ENCODE data around the gene KIF16B.

The KIF16B gene

DNA sequence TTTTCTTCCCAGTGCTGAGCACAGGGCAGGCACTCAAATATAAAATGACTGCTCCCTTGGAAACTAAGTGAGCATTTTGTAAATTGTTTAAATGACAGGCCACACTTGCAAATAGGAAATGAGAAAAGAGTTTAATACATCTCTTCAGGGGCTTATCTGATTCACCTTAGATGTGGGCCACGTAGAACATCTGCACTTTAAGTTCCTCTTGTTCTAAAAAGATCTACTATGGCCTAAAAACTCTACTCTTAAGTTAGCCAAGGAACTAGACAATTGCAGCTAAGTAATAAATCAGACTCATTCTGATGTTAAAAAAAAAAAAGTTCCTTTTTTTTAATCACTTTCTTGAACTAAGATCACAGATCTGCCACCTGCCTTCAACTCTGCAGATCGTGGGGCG lies 126.3 kb downstream of the KIF16B start:
- Histone ChIP-seq H3K9ac (ENCODE audit: low read depth, low read length) (no peak overlapping the region), H3K27ac (ENCODE audit: low read length) (no peak overlapping the region), H4K20me1 (ENCODE audit: insufficient read depth, low read length) (no peaks in the 10 kb centered on the region), H3K27me3 (ENCODE audit: insufficient read depth, low read length, poor library complexity) (no peaks in the 10 kb centered on the region), H3K9me3 (ENCODE audit: insufficient read depth, low read length, severe bottlenecking) (no peaks in the 10 kb centered on the region), H3K4me1 (ENCODE audit: insufficient read depth, low read length) (no peaks in the 10 kb centered on the region), H3K36me3 (ENCODE audit: insufficient read depth, low read length) (no peaks in the 10 kb centered on the region), H2AFZ (ENCODE audit: low read depth, low read length) (no peak overlapping the region), H3K4me2 (ENCODE audit: insufficient read depth, low read length) (no peak overlapping the region), H3K4me3 (ENCODE audit: low read depth in 1 of 2, low read length in 2 of 2) (no peak overlapping the region), H3K79me2 (ENCODE audit: insufficient read depth, low read length) (no peaks in the 10 kb centered on the region)
- ATAC-seq (ENCODE audit: insufficient read depth, low read depth) (no peak), DNase-seq (no peak)
- TF ChIP-seq EZH2 (IDR thresholded peaks at IDR 0.05; ENCODE audit: borderline replicate concordance, low read depth, low read length, severe bottlenecking) (no peak), CTCF (IDR thresholded peaks at IDR 0.05; ENCODE audit: borderline replicate concordance, extremely low read depth, low read length, poor library complexity, severe bottlenecking) (no peak)

GRCh38 chr20:16446246-16446645 lies 127.0 kb downstream of the KIF16B start:
- no peaks in the 10 kb centered on the region for H3K27me3 ChIP-seq (ENCODE audit: insufficient read depth, low read length, poor library complexity)
- H3K9ac ChIP-seq (ENCODE audit: low read depth, low read length) = no peak overlapping the region
- no peaks in the 10 kb centered on the region for H3K79me2 ChIP-seq (ENCODE audit: insufficient read depth, low read length)
- no peaks in the 10 kb centered on the region for H3K9me3 ChIP-seq (ENCODE audit: insufficient read depth, low read length, severe bottlenecking)
- no peak overlapping the region for H3K4me3 ChIP-seq (ENCODE audit: low read depth in 1 of 2, low read length in 2 of 2)
- TF ChIP-seq EZH2 (IDR thresholded peaks at IDR 0.05; ENCODE audit: borderline replicate concordance, low read depth, low read length, severe bottlenecking) (no peak), CTCF (IDR thresholded peaks at IDR 0.05; ENCODE audit: borderline replicate concordance, extremely low read depth, low read length, poor library complexity, severe bottlenecking) (no peak)
- H3K4me2 ChIP-seq (ENCODE audit: insufficient read depth, low read length) = no peak overlapping the region
- no peaks in the 10 kb centered on the region for H4K20me1 ChIP-seq (ENCODE audit: insufficient read depth, low read length)
- H3K36me3 ChIP-seq (ENCODE audit: insufficient read depth, low read length) = no peaks in the 10 kb centered on the region
- ATAC-seq (ENCODE audit: insufficient read depth, low read depth) (no peak), DNase-seq (no peak)
- no peaks in the 10 kb centered on the region for H3K4me1 ChIP-seq (ENCODE audit: insufficient read depth, low read length)
- H2AFZ ChIP-seq (ENCODE audit: low read depth, low read length) = no peak overlapping the region
- no peak overlapping the region for H3K27ac ChIP-seq (ENCODE audit: low read length)

DNA sequence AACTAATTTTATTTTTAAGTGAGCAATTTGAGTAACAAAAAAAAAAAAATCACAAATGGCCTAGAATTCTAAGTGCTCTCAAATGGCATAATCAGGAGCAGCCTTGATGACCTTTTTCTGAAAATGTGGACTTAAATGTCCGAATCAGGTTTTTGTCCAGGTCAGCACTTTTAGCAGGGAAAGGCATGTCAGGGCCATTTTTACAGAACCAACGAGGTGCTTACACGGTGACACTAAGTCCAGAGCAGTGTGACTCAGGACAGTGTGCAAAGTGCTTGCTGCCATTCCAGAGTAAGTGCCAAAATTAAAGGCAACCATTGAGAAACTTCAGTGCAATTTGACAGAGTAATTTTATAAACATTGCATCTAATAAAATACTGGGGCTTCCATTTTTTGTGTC lies 127.8 kb downstream of the KIF16B start:
- no peak overlapping the region for H3K4me3 ChIP-seq (ENCODE audit: low read depth in 1 of 2, low read length in 2 of 2)
- H3K79me2 ChIP-seq (ENCODE audit: insufficient read depth, low read length) = no peaks in the 10 kb centered on the region
- ATAC-seq (ENCODE audit: insufficient read depth, low read depth) = no peak
- no peak for DNase-seq
- H2AFZ ChIP-seq (ENCODE audit: low read depth, low read length) = no peak overlapping the region
- no peak overlapping the region for H3K27ac ChIP-seq (ENCODE audit: low read length)
- H3K27me3 ChIP-seq (ENCODE audit: insufficient read depth, low read length, poor library complexity) = no peaks in the 10 kb centered on the region
- no peak for TF ChIP-seq CTCF (IDR thresholded peaks at IDR 0.05; ENCODE audit: borderline replicate concordance, extremely low read depth, low read length, poor library complexity, severe bottlenecking)
- TF ChIP-seq EZH2 (IDR thresholded peaks at IDR 0.05; ENCODE audit: borderline replicate concordance, low read depth, low read length, severe bottlenecking) = no peak
- H3K36me3 ChIP-seq (ENCODE audit: insufficient read depth, low read length) = no peaks in the 10 kb centered on the region
- no peak overlapping the region for H3K4me2 ChIP-seq (ENCODE audit: insufficient read depth, low read length)
- no peaks in the 10 kb centered on the region for H3K9me3 ChIP-seq (ENCODE audit: insufficient read depth, low read length, severe bottlenecking)
- no peaks in the 10 kb centered on the region for H4K20me1 ChIP-seq (ENCODE audit: insufficient read depth, low read length)
- no peak overlapping the region for H3K9ac ChIP-seq (ENCODE audit: low read depth, low read length)
- no peaks in the 10 kb centered on the region for H3K4me1 ChIP-seq (ENCODE audit: insufficient read depth, low read length)

Data from DND-41 (cell line).